ENCODE measurements around the gene S100A13.

DNA sequence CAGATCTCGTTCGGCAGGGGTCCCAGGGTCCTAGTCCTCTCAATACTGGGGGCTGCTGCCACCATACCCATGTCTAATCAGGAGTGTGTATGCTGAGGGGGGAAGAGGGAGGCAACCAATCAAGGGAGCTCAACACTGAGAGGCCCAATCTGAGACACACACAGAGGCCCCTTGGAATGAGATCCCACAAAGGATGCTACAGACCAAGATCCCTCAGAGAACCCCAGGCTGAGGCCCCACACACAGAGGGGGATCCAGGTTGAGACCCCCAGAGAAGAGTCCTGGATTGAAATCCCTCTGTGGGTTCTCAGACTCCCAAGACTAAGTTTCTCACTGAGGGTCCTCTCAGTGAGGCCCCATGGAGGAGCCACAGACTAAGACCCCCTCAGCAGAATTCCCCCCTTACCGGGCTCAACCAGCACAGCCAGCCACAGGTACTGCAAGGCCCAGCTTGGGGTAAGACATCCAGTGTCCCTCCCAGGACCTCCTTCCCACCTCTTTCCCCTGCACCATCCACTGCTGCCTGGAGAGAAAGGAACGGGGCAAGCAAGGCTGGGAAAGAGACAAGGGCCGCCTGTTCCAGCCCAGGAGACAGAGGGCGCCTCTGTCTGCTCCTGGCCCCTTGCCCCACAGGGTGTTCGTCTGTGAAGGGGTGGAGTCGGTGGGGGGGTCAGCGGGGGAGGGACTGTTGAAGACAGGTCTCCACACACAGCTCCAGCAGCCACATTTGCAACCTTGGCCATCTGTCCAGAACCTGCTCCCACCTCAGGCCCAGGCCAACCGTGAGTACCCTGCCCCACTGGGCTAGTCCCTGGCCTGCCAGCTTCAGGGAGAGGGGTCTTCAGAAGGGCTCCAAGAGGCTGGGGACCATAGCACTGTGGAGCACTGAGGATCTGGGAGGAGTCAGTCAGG is 666 bp upstream of the S100A13 start, which contains the start of gene S100A1:
- TF ChIP-seq, protein P1, sequence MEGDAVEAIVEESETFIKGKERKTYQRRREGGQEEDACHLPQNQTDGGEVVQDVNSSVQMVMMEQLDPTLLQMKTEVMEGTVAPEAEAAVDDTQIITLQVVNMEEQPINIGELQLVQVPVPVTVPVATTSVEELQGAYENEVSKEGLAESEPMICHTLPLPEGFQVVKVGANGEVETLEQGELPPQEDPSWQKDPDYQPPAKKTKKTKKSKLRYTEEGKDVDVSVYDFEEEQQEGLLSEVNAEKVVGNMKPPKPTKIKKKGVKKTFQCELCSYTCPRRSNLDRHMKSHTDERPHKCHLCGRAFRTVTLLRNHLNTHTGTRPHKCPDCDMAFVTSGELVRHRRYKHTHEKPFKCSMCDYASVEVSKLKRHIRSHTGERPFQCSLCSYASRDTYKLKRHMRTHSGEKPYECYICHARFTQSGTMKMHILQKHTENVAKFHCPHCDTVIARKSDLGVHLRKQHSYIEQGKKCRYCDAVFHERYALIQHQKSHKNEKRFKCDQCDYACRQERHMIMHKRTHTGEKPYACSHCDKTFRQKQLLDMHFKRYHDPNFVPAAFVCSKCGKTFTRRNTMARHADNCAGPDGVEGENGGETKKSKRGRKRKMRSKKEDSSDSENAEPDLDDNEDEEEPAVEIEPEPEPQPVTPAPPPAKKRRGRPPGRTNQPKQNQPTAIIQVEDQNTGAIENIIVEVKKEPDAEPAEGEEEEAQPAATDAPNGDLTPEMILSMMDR (IDR thresholded peaks at IDR 0.05; ENCODE audit: insufficient read depth, low read depth, low read length): peak; percentile 3
- no peak for TF ChIP-seq EZH2 (IDR thresholded peaks at IDR 0.05; ENCODE audit: insufficient read depth, low read length)

All from astrocyte (in vitro differentiated cells and primary cell).